Breast epithelium (tissue), 4 donors: ENCODE measurements around the gene NRXN3. TPM values are rescaled to one million over a fixed set of nuclear protein-coding genes. Genes with fewer than 3 reads are reported as not detected.

Source experiments
- DNase-seq, 2 donors: peaks; one replicate each; pipeline ENCODE4 v3.0.0-alpha.2; 2019; ENCODE audit warnings: low spot score in 2 of 2
- H3K27ac ChIP-seq, 2 donors: fragments of 200-600 bp; sonication (generic) in 1 of 2; one replicate each; pipeline ENCODE4 v1.5.1; 2016 to 2019; ENCODE audit warnings: mild to moderate bottlenecking in 1 of 2
- H3K27me3 ChIP-seq, 2 donors: fragments of 200-600 bp; sonication (generic) in 1 of 2; one replicate each; pipeline versions ENCODE4 v1.5.1 to v1.6.0; 2017 to 2019; ENCODE audit warnings: control low read depth in 1 of 2, mild to moderate bottlenecking in 1 of 2
- H3K36me3 ChIP-seq: fragments of 200-600 bp; one replicate; pipeline ENCODE4 v1.5.1; 2019
- H3K4me1 ChIP-seq, 2 donors: fragments of 200-600 bp; sonication (generic); one replicate each; pipeline ENCODE4 v1.5.1; 2016 to 2019; ENCODE audit warnings: control low read depth in 1 of 2
- H3K4me3 ChIP-seq, 3 donors: fragments of 200-600 bp; sonication (generic); 1 replicate in 2 of 3; 2 replicates in 1 of 3; pipeline ENCODE4 v1.5.1; 2016 to 2019; ENCODE audit warnings: mild to moderate bottlenecking in 3 of 3, moderate library complexity in 2 of 3
- H3K9me3 ChIP-seq, 2 donors: fragments of 200-600 bp; sonication (generic) in 1 of 2; one replicate each; pipeline ENCODE4 v1.5.1; 2016 to 2019; ENCODE audit warnings: control low read depth in 1 of 2
- CTCF ChIP-seq, 3 donors: fragments of 450-650 bp; IDR thresholded peaks; one replicate each; pipeline ENCODE4 v1.5.1; 2016 to 2017; ENCODE audit warnings: antibody characterized with exemption in 3 of 3, mild to moderate bottlenecking in 3 of 3, moderate library complexity in 3 of 3
- POLR2A ChIP-seq: fragments of 450-650 bp; IDR thresholded peaks from one replicate; pipeline ENCODE4 v1.6.1; 2016; ENCODE audit warnings: antibody characterized with exemption, mild to moderate bottlenecking, moderate library complexity
- POLR2AphosphoS5 ChIP-seq, 3 donors: sonication (generic); formaldehyde crosslinking; IDR thresholded peaks; one replicate each; pipeline ENCODE4 v1.6.1; 2017; ENCODE audit warnings: antibody characterized with exemption in 3 of 3
- intact Hi-C: fragments of 100-400 bp; cut with DNase I; formaldehyde crosslinking; loops from one replicate; pipeline ENCODE4 v1.15.1; 2023; ENCODE audit warnings: low total_unique reads
- total RNA-seq, 3 donors: library from RNA; depleted of rRNA; stranded (reverse); fragments of >200 nt; gene quantifications; one replicate each; pipeline ENCODE4 v1.1.0, GENCODE V29; 2016

NRXN3 gene
- total RNA-seq, 3 donors from 2014 or later, result 2.9 to 3.6 (median 3.5) TPM

- Histone ChIP-seq H3K9me3 (no peaks in the 10 kb centered on the region), H3K4me3 (no peak overlapping the region), H3K27ac (no peak overlapping the region), H3K36me3 (no peaks in the 10 kb centered on the region), H3K4me1 (no peaks in the 10 kb centered on the region), H3K27me3 (no peaks in the 10 kb centered on the region)
- no peak for TF ChIP-seq POLR2A
- no peak for TF ChIP-seq POLR2AphosphoS5 (IDR thresholded peaks at IDR 0.05)
- no peak for TF ChIP-seq CTCF (IDR thresholded peaks at IDR 0.05)
- DNase-seq, result no peak
- intact Hi-C loops, result loop anchor here (10.0 kb wide), 1 partner anchor 669 kb away; no protein-coding TSS in a partner anchor
Measured at GRCh38 chr14:79465651-79466050, 1295.5 kb downstream of the NRXN3 start.

- no peak overlapping the region for H3K27ac ChIP-seq
- intact Hi-C loops, result loop anchor here (10.0 kb wide), 1 partner anchor 668 kb away; no protein-coding TSS in a partner anchor
- H3K36me3 ChIP-seq, result no peaks in the 10 kb centered on the region
- H3K9me3 ChIP-seq, result no peaks in the 10 kb centered on the region
- TF ChIP-seq POLR2A (no peak), CTCF (IDR thresholded peaks at IDR 0.05) (no peak), POLR2AphosphoS5 (IDR thresholded peaks at IDR 0.05) (no peak)
- DNase-seq, result no peak
- H3K4me3 ChIP-seq, result no peak overlapping the region
- H3K27me3 ChIP-seq, result no peaks in the 10 kb centered on the region
- H3K4me1 ChIP-seq, result no peaks in the 10 kb centered on the region
Measured at GRCh38 chr14:79466938-79467527, 1296.9 kb downstream of the NRXN3 start.

GRCh38 chr14:79467835-79468234 lies 1297.7 kb downstream of the NRXN3 start:
- no peaks in the 10 kb centered on the region for H3K27me3 ChIP-seq
- no peak overlapping the region for H3K4me3 ChIP-seq
- intact Hi-C loops, result loop anchor here (10.0 kb wide), 1 partner anchor 667 kb away; no protein-coding TSS in a partner anchor
- H3K4me1 ChIP-seq, result no peaks in the 10 kb centered on the region
- no peak for TF ChIP-seq POLR2AphosphoS5 (IDR thresholded peaks at IDR 0.05)
- TF ChIP-seq POLR2A, result no peak
- TF ChIP-seq CTCF (IDR thresholded peaks at IDR 0.05), result no peak
- no peaks in the 10 kb centered on the region for H3K9me3 ChIP-seq
- H3K36me3 ChIP-seq, result no peaks in the 10 kb centered on the region
- H3K27ac ChIP-seq, result no peak overlapping the region
- DNase-seq, result no peak

- no peak for TF ChIP-seq CTCF (IDR thresholded peaks at IDR 0.05)
- no peak for TF ChIP-seq POLR2AphosphoS5 (IDR thresholded peaks at IDR 0.05)
- no peak for TF ChIP-seq POLR2A
- no peaks in the 10 kb centered on the region for H3K4me1 ChIP-seq
- no peak overlapping the region for H3K4me3 ChIP-seq
- DNase-seq, result no peak
- intact Hi-C loops, result loop anchor here (10.0 kb wide), 1 partner anchor 666 kb away; no protein-coding TSS in a partner anchor
- H3K36me3 ChIP-seq, result no peaks in the 10 kb centered on the region
- no peaks in the 10 kb centered on the region for H3K9me3 ChIP-seq
- no peaks in the 10 kb centered on the region for H3K27me3 ChIP-seq
- H3K27ac ChIP-seq, result no peak overlapping the region
Measured at GRCh38 chr14:79468486-79468885, 1298.3 kb downstream of the NRXN3 start.

DNA sequence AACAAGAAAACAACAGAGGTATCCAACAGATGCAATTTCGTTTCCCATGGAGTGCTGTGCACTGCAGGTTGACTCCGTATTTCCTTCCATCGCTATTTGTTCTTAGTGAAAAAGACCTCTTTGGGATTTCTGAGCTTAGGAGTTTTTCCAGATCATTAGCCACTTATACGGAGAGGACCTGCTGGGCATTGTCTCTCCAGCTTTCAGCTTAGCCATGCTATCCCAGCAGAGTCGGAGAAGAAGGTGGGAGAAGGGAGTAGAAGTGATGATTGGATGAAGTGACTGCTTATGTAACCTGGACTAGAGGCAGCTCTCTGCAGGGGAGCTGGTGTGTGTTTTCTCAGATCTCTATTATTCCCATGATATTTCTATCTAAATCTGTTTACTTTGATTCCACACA lies 1303.5 kb downstream of the NRXN3 start:
- intact Hi-C loops, result no loop called here
- Histone ChIP-seq H3K4me3 (no peak overlapping the region), H3K27me3 (no peaks in the 10 kb centered on the region), H3K27ac (no peak overlapping the region), H3K4me1 (no peaks in the 10 kb centered on the region), H3K36me3 (no peaks in the 10 kb centered on the region), H3K9me3 (no peaks in the 10 kb centered on the region)
- no peak for DNase-seq
- TF ChIP-seq POLR2AphosphoS5 (IDR thresholded peaks at IDR 0.05) (no peak), CTCF (IDR thresholded peaks at IDR 0.05) (no peak), POLR2A (no peak)
